ENCODE measurements around the gene PPAT. TPM values are rescaled to one million over a fixed set of nuclear protein-coding genes. Genes with fewer than 3 reads are reported as not detected.

The PPAT gene
- total RNA-seq, 1 donor from 2014 or later, result 42.2 TPM

DNA sequence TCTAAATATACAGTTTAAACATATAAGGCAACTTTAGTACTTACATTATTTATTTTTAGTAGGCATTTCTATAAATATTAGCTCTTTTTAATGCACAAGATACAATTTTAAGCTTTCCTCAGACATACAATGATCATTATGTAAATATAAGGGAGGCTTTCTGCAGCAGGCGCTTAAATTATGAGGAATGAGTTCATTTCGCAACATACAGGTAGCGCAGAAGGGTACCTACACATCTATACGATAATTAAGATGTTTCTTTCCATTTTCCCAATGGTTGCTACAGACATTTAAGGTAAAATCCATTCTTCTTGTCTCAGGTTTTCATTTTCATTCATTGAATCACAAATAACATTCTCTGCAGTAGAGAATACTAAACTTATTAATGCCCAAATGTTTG is 49.3 kb downstream of the PPAT start:
- no peak overlapping the region for H3K4me3 ChIP-seq (ENCODE audit: insufficient read depth, low read depth, low read length)

DNA sequence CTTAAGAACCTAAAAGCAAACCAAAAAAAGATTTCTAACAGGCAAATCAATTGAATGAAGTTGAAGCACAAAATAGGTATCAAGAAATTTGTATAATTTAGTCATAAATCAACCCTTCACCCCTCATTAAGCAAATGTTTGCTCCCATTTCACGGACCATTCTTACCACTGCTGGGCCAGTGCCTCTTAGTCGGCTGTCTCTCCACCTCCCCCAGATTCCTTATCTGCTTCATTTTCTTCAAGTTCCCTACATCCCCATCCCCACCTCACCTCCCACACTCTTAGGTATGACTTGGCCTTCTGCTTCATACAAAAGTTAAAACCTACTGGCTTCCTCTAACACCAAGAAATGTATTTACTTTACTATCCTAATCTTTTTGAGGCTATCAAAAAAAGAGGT is 60.0 kb downstream of the PPAT start:
- Histone ChIP-seq H3K36me3 (ENCODE audit: insufficient read depth, low read length) (no peaks in the 10 kb centered on the region), H3K4me2 (ENCODE audit: low read length) (no peak overlapping the region), H3K9me3 (ENCODE audit: insufficient read depth, low read depth, low read length) (no peaks in the 10 kb centered on the region), H3K27ac (ENCODE audit: low read depth, low read length) (no peak overlapping the region), H3K4me3 (ENCODE audit: insufficient read depth, low read depth, low read length) (no peak overlapping the region), H3K79me2 (ENCODE audit: insufficient read depth, low read length) (no peaks in the 10 kb centered on the region), H3K9ac (ENCODE audit: low read length) (no peak overlapping the region), H3K4me1 (ENCODE audit: insufficient read depth, low read length) (no peaks in the 10 kb centered on the region), H3K27me3 (ENCODE audit: insufficient read depth, low read length) (no peaks in the 10 kb centered on the region), H4K20me1 (ENCODE audit: insufficient read depth, low read length) (no peaks in the 10 kb centered on the region), H2AFZ (ENCODE audit: low read depth, low read length) (no peak overlapping the region)
- no peak for FAIRE-seq
- Mint-ChIP-seq H3K9me3 (ENCODE audit: unreplicated experiment) (no peaks in the 10 kb centered on the region), H3K4me1 (ENCODE audit: low read depth, unreplicated experiment) (peaks cover 4% of the 10 kb centered on the region), H3K4me3 (ENCODE audit: unreplicated experiment) (no peak overlapping the region), H3K27me3 (ENCODE audit: low read depth, unreplicated experiment) (no peaks in the 10 kb centered on the region), H3K27ac (ENCODE audit: unreplicated experiment) (no peak overlapping the region), H3K36me3 (ENCODE audit: low read depth, unreplicated experiment) (no peaks in the 10 kb centered on the region)
- TF ChIP-seq, protein P1, sequence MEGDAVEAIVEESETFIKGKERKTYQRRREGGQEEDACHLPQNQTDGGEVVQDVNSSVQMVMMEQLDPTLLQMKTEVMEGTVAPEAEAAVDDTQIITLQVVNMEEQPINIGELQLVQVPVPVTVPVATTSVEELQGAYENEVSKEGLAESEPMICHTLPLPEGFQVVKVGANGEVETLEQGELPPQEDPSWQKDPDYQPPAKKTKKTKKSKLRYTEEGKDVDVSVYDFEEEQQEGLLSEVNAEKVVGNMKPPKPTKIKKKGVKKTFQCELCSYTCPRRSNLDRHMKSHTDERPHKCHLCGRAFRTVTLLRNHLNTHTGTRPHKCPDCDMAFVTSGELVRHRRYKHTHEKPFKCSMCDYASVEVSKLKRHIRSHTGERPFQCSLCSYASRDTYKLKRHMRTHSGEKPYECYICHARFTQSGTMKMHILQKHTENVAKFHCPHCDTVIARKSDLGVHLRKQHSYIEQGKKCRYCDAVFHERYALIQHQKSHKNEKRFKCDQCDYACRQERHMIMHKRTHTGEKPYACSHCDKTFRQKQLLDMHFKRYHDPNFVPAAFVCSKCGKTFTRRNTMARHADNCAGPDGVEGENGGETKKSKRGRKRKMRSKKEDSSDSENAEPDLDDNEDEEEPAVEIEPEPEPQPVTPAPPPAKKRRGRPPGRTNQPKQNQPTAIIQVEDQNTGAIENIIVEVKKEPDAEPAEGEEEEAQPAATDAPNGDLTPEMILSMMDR (IDR thresholded peaks at IDR 0.05; ENCODE audit: insufficient read depth, low read depth, low read length), result no peak
- TF ChIP-seq EZH2 (IDR thresholded peaks at IDR 0.05; ENCODE audit: insufficient read depth, low read length), result no peak
- no peak for DNase-seq (ENCODE audit: low read depth)

More for the DNA sequence above, 49.3 kb downstream of the PPAT start:
- H3K27me3 Mint-ChIP-seq (ENCODE audit: low read depth, unreplicated experiment), result no peaks in the 10 kb centered on the region
- TF ChIP-seq EZH2 (IDR thresholded peaks at IDR 0.05; ENCODE audit: insufficient read depth, low read length), result no peak
- TF ChIP-seq, protein P1 (IDR thresholded peaks at IDR 0.05; ENCODE audit: insufficient read depth, low read depth, low read length), result no peak
- Histone ChIP-seq H3K27me3 (ENCODE audit: insufficient read depth, low read length) (no peaks in the 10 kb centered on the region), H3K9ac (ENCODE audit: low read length) (no peak overlapping the region), H2AFZ (ENCODE audit: low read depth, low read length) (no peak overlapping the region), H3K36me3 (ENCODE audit: insufficient read depth, low read length) (no peaks in the 10 kb centered on the region), H3K27ac (ENCODE audit: low read depth, low read length) (no peak overlapping the region), H3K4me2 (ENCODE audit: low read length) (peak overlapping the region; percentile 94), H4K20me1 (ENCODE audit: insufficient read depth, low read length) (no peaks in the 10 kb centered on the region), H3K4me1 (ENCODE audit: insufficient read depth, low read length) (peaks cover 6% of the 10 kb centered on the region), H3K9me3 (ENCODE audit: insufficient read depth, low read depth, low read length) (no peaks in the 10 kb centered on the region), H3K79me2 (ENCODE audit: insufficient read depth, low read length) (peaks cover 28% of the 10 kb centered on the region)
- peaks cover 11% of the 10 kb centered on the region for H3K4me1 Mint-ChIP-seq (ENCODE audit: low read depth, unreplicated experiment)
- H3K27ac Mint-ChIP-seq (ENCODE audit: unreplicated experiment), result peak overlapping the region; percentile 75
- no peak for DNase-seq (ENCODE audit: low read depth)
- peak overlapping the region; percentile 92 for H3K4me3 Mint-ChIP-seq (ENCODE audit: unreplicated experiment)
- FAIRE-seq, result no peak
- H3K9me3 Mint-ChIP-seq (ENCODE audit: unreplicated experiment), result no peaks in the 10 kb centered on the region
- peaks cover 1% of the 10 kb centered on the region for H3K36me3 Mint-ChIP-seq (ENCODE audit: low read depth, unreplicated experiment)

DNA sequence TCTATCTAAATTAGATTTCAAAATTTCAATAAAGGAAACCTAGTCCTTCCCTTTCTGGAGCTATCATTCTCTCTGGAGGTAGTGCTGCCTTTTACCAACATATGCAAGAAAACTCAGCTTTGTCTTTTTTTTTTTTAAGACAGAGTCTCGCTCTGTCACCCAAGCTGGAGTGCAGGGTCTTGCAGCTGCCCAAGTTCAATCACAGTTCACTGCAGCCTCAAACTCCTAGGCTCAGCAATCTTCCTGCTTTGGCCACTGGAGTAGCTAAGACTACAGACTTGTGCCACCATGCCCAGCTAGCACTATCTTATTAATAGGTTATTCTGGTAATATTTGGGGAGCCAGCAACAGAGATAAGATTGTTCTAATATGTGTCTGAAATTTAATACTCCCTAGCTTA is 60.5 kb downstream of the PPAT start:
- no peaks in the 10 kb centered on the region for H3K27me3 ChIP-seq (ENCODE audit: insufficient read depth, low read length)
- H3K4me3 ChIP-seq (ENCODE audit: insufficient read depth, low read depth, low read length), result no peak overlapping the region
- TF ChIP-seq EZH2 (IDR thresholded peaks at IDR 0.05; ENCODE audit: insufficient read depth, low read length), result no peak
- TF ChIP-seq, protein P1 (IDR thresholded peaks at IDR 0.05; ENCODE audit: insufficient read depth, low read depth, low read length), result no peak
- H3K27ac Mint-ChIP-seq (ENCODE audit: unreplicated experiment), result no peak overlapping the region
- no peak overlapping the region for H3K9ac ChIP-seq (ENCODE audit: low read length)
- H2AFZ ChIP-seq (ENCODE audit: low read depth, low read length), result no peak overlapping the region
- no peaks in the 10 kb centered on the region for H3K79me2 ChIP-seq (ENCODE audit: insufficient read depth, low read length)
- H3K4me3 Mint-ChIP-seq (ENCODE audit: unreplicated experiment), result no peak overlapping the region
- H3K4me1 ChIP-seq (ENCODE audit: insufficient read depth, low read length), result no peaks in the 10 kb centered on the region
- no peak overlapping the region for H3K4me2 ChIP-seq (ENCODE audit: low read length)
- H3K27me3 Mint-ChIP-seq (ENCODE audit: low read depth, unreplicated experiment), result no peaks in the 10 kb centered on the region
- H3K4me1 Mint-ChIP-seq (ENCODE audit: low read depth, unreplicated experiment), result peaks cover 4% of the 10 kb centered on the region
- DNase-seq (ENCODE audit: low read depth), result no peak
- H3K36me3 ChIP-seq (ENCODE audit: insufficient read depth, low read length), result no peaks in the 10 kb centered on the region
- no peaks in the 10 kb centered on the region for H3K36me3 Mint-ChIP-seq (ENCODE audit: low read depth, unreplicated experiment)
- H3K9me3 Mint-ChIP-seq (ENCODE audit: unreplicated experiment), result no peaks in the 10 kb centered on the region
- FAIRE-seq, result no peak
- H3K9me3 ChIP-seq (ENCODE audit: insufficient read depth, low read depth, low read length), result no peaks in the 10 kb centered on the region
- no peaks in the 10 kb centered on the region for H4K20me1 ChIP-seq (ENCODE audit: insufficient read depth, low read length)
- H3K27ac ChIP-seq (ENCODE audit: low read depth, low read length), result no peak overlapping the region

Data from astrocyte (in vitro differentiated cells and primary cell).